Inflammatory macrophage treated with lipopolysaccharide for 4 hours (primary cell): ENCODE data around the gene HBD.
A peak's percentile ranks its signal among the peaks of the same experiment; 100 is the strongest.
"Not testable (repeated sequence)": the region's sequence is repeated elsewhere in the genome, so short reads cannot be mapped to it uniquely, and the experiment has no call there.

ENCODE experiments used
- DNase-seq: peaks from one replicate; pipeline ENCODE4 v3.0.0-alpha.2; 2020

The HBD gene

DNA sequence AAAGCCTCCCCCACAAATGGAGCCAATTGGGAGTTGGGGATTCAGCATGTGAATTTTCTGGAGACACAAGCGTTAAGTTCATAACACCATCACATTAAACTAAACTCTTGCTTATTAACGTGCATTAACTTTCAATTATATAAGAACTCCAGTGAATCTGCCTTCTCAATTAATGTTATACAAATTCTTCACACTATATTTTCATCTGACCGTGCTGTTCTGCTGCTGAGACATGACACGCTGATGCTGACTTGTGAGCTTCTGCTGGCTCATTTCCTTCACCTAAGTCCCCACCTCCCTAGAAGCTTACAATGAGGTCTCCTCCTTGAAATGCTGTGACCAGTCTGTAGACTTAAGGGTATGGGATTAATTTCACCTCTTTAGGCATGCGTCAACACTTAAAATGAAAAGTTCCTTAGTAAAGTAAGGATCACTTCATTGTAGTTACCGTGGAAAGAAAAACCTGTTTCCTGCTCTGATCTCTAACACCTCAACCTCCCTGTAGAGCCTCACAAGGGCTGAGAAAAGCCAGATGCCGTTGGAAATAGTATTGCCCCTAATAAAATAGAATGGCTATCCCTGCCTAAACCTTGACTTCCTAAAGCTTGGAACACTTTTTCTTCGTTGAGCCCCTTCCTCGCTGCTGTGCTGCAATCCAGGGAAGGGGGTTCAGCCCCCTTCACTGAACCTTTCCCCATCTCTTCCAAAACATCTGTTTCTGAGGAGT is 18.1 kb upstream of the HBD start:
- DNase-seq = no peak

DNA sequence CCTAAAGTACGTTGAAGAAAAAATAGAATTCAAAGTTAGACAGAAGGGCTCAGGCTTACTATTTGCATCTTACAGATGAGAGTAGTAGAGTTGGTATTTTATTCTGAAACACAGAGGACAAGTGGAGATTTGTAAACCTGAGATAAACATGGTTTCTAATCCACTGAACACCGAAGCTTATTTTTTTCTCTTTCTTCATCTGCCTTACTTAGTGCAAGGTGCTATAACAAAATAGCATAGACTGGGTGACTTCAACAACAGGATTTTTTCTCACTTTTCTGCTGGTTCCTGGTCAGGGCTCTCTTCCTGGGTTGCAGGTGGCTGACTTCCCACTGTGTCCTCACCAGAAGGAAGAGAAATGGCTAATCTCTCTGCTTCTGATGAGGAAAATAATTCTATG is 17.5 kb upstream of the HBD start:
- DNase-seq = no peak

DNA sequence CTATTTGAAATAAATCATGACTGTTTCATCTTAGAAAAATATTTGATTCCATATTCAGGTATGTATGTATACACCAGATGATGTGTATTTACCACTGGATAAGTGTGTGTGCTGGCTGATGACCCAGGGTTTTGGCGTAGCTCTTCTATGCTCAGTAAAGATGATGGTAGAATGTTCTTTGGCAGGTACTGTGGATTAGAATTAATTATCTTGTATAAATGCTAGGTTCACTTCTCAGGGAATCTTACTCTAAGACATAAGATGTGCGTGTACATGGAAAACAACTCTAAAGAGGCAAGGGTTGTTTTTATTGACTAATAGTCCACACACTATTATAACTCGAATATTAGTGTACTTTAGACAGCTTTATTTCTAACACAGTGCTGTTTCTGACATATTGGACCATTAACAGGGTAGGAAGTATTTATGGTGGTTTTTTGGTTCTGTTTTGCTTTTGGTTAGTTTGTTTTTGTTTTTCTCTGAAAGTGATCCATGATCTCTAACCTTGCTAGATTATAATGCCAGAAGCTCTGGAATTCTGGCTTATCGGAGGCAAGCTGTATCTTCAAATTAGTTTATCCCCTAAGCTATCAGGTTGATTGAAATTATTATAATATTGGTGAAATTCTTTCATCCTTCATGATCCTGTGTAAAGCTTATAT is 16.4 kb upstream of the HBD start:
- DNase-seq = no peak

DNA sequence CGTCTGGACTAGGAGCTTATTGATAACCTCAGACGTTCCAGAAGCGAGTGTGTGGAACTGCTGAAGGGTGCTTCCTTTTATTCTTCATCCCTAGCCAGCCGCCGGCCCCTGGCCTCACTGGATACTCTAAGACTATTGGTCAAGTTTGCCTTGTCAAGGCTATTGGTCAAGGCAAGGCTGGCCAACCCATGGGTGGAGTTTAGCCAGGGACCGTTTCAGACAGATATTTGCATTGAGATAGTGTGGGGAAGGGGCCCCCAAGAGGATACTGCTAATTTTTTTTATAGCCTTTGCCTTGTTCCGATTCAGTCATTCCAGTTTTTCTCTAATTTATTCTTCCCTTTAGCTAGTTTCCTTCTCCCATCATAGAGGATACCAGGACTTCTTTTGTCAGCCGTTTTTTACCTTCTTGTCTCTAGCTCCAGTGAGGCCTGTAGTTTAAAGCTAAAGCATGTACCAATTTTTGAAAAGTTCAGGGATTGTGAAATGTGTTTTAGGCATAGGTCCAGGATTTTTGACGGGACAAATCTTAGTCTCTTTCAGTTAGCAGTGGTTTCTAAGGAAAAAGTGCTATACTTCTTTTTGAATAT is 15.6 kb upstream of the HBD start, which contains the start of gene HBG1:
Gene HBG1 (minus strand): TSS at position 51 of the 590 bp plus-strand sequence. CDS start 53 bp downstream, outside the sequence.
- DNase-seq = not testable (repeated sequence)

DNA sequence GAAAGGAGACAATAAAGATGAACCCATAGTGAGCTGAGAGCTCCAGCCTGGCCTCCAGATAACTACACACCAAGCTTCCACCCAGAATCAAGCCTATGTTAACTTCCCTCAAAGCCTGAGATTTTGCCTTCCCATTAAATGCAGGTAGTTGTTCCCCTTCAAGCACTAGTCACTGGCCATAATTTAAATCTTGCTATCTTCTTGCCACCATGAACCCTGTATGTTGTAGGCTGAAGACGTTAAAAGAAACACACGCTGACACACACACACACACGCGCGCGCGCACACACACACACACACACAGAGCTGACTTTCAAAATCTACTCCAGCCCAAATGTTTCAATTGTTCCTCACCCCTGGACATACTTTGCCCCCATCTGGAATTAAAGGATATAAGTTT is 14.2 kb upstream of the HBD start:
- not testable (repeated sequence) for DNase-seq

DNA sequence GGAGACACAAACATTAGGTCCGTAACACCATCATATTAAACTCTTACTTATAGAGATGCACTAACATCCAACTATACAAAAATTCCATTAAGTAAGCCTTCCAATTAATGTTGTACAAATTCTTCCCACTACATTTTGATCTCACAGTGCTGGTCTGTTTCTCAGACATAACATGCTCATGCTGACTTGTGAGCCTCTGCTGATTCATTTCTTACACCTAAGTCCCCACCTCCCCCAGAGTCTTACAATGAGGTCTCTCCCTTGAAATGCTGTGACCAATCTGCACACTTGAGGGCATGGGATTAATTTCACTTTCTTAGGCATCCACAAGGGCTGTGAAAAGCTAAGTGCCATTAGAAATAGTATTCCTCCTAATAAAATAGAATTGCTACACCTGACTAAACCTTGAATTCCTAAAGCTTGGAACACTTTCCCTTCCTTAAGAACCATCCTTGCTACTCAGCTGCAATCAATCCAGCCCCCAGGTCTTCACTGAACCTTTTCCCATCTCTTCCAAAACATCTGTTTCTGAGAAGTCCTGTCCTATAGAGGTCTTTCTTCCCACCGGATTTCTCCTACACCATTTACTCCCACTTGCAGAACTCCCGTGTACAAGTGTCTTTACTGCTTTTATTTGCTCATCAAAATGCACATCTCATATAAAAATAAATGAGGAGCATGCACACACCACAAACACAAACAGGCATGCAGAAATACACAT is 13.3 kb upstream of the HBD start:
- DNase-seq = no peak

DNA sequence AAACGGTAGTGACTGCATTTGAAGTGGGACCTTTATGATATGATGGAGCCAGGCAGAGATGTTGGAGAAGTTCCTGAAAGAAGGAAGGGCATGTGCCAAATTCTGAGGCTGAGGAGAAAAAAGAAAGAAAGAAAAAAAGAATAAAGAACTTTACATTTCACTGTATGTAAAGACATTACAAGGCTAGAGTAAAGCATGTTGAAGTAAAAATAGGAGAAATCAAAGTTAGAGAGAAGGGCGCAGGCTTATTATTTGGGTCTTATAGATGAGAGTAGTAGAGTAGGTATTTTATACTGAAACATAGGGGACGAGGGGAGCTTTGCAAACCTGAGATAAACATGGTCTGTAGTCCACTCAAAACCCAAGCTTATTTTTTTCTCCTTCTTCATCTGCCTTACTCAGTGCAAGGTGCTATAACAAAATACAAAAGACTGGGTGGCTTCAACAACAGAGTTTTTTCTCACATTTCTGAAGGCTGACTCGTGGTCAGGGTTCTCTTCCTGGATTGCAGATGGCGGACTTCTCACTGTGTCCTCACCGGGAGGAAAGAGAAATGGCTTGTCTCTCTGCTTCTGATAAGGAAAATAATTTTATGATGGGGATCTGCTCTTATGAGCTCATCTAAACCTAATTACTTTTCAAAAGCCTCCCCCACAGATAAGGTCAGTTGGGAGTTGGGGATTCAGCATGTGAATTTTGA is 12.6 kb upstream of the HBD start:
- no peak for DNase-seq

DNA sequence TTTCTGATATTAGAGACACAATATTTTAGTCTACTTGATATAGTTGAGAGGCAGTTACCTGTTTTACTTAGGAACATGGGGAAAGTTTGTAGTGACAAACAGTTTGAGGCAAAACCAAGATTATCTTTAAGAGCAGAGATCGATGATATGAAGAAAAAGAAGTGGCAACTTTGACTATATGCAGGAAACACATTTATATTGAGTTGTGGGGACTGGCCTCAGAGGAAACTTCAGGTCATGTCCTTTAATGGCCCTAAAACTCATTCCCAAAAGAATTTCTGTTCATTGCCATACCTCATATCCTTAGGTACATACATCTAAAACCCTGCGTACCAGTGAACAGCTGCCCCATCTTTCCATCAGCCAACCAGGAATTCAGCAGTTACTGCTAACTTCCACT is 10.9 kb upstream of the HBD start:
- no peak for DNase-seq

DNA sequence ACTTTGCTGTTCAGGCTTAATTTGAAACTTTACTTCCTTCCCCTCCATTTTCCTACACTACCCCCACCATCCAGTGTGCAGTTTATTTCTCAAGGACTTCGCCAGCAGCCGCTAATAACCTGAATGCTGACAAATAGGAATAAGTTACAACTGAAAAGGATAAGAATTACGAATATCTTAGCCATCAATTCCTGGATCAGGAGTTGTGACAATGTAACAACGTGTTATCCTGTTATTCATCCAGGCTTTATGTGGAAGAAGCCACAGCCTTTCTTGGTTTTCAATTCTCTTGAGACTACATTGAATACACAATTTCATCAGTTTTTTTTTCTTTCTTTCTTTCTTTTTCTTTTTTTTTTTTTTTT is 9.5 kb upstream of the HBD start:
- no peak for DNase-seq

DNA sequence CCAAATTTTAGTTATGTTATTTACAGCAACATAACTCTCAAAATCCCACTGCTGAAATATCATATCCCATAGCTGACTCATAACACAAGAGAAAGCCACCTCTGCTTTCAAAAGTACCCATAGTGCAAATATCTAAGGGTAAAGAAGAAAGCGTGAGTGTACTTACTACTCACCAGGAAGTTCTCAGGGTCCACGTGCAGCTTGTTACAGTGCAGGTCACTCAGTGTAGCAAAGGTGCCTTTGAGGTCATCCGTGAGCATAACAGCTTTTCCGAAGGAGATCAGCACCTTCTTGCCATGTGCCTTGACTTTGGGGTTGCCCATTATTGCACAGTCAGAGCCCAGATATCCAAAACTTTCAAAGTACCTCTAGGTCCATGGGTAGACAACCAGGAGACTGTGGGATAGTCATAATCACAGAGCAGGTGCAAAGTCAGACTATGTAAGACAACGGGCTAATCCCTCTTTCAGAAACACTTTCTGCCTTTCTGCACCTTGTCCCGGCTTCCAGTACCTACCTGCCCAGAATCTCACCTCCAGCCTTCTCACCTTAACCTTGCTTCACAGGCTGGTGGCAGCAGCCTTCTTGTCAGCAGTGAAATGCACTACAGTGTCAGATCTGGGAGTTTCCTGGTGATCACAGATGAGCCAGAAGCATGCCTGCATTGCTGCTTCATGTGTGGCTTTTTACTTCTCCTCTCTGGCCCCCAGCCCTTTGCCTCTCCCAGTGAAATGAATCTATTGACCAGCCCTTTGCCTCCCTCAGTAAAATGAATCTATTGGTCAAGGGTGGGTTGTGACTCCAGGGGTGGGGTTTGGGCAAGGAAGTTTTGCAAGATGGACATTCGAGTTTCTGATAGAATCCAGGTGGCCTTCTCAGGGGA is 8.9 kb upstream of the HBD start:
- DNase-seq = no peak

DNA sequence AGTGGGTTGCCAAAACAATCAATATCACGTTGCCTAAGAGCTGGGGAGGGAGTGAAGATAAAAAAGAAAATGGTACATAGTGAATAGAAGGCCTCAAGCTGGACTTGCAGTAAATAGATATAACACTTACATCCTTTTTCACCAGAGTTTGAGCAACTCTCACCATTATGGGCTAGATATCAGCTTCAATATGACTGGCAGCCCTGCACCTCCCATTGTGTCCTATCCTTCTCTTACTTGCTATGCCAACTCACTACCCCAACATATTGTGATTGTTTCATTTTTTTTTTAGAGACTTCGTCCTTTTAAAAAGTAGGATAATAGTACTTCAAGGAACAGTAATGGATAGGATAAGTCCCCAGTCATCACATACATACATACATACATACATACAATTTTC is 7.9 kb upstream of the HBD start:
- no peak for DNase-seq

DNA sequence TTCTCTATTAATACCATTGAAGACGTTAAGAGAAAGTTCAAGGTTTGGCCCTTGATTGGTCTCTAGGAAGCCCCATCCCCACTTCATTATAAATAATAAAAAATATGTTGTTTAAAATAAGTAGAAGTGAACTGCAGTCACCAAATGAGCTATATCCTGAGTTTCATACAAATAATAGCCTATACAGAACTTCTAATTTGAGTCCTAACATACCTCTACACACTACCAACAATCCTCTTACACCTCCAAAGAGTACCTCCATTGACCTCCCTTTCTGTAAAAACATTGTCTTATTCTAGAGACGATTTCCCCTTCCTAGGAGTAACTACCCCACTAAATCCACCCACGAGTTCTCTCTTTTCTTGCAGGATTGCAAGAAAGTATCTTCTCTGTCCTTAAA is 7.2 kb upstream of the HBD start:
- DNase-seq = no peak

DNA sequence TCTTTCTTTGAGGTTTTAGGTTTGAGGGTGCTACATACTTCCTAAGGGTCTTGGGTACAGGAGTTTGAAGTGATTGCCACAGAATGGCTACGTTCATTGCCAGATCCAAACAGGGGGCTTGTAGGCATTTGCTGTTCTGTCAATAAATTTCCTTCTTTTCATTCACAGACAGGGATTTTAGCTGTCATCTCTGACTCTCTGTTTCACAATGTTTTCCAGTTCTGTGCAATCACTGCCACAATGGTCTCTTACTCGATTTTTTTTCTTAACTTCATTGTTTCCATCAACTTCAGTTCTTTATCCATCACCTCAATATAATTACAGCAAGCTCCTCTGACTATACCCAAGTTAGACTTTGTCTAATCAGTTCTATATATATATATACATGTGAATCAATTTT is 6.2 kb upstream of the HBD start:
- no peak for DNase-seq

DNA sequence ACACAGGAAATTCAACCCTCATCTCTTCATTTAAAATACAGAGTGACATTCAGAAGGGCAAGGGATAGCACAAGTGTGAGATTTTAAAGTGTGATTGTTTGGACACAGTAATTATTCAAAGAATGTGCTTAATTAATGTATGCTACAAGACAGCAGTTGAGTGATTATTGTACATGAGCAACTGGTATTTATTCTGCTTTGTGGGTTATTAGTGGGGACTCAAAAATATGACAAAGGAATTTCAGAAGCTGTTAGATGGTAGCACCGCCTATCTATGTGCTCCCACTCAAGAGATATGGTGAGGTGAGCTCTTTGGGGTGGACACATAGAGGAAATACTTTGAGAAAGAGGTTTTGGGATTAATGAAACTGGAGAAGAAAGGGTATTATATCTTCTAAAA is 5.8 kb upstream of the HBD start:
- DNase-seq = no peak

DNA sequence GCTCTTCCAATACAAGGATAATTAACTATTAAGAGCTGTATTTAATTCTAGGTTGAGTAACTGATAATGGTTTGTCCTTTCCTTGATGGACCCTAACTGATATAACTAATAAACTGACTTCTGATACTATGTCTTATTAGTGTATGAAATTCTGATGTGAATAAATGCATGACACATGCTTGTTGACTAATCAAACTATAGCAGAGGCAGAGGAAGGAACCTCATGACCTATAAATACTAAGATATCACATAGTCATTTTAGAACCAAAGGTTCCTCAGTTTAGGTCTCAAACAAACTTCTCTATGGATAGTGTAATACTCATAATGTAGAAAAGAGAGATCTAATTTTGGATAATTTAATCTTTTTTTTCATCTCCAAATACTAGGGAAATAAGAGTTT is 4.8 kb upstream of the HBD start:
- DNase-seq = peak; percentile 47

DNA sequence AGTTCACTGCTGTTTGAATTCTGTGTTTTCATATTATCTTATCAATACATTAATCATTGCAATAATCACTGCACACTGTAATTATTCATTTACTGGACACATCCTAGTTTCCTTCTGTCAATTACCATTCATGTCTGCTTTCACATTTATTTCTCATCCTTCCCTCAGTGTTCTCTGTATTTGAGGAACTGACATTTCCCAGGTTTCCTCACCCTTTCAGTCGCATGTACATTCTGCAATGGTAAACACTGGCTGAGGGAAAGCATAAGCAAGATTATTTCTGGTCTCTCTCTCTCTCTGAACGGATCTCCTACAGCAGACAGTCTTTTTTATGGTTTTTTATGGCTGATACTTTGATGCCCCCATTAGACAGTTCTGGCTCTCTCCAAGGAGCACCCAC is 4.2 kb upstream of the HBD start:
- DNase-seq = peak; percentile 66

DNA sequence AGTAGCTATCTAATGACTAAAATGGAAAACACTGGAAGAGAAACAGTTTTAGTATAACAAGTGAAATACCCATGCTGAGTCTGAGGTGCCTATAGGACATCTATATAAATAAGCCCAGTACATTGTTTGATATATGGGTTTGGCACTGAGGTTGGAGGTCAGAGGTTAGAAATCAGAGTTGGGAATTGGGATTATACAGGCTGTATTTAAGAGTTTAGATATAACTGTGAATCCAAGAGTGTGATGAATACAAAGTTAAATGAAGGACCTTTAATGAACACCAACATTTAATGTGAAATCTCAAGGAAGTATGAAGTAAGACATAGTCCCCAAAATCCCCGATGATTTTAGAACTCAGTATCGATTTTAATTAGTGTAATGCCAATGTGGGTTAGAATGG is 3.1 kb upstream of the HBD start:
- no peak for DNase-seq

DNA sequence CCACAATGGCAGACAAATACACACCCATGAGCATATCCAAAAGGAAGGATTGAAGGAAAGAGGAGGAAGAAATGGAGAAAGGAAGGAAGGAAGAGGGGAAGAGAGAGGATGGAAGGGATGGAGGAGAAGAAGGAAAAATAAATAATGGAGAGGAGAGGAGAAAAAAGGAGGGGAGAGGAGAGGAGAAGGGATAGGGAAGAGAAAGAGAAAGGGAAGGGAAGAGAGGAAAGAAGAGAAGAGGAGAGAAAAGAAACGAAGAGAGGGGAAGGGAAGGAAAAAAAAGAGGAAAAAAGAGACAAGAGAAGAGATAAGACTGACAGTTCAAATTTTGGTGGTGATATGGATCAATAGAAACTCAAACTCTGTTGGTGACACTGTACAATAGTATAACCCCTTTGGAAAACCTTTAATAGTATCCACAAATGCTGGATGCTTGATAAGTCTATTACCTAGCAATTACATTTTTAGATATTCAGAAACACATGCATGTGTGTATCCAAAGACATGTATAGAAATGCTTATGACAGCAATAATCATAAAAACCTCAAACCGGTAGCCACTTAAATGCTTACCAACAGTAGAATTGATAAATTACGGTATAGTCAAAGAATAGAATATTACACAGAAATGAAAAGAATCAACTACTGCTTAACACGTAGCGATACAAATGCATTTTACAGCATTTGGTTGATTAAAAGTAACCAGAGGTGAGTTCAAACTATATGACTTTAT is 1.2 kb upstream of the HBD start:
- no peak for DNase-seq

DNA sequence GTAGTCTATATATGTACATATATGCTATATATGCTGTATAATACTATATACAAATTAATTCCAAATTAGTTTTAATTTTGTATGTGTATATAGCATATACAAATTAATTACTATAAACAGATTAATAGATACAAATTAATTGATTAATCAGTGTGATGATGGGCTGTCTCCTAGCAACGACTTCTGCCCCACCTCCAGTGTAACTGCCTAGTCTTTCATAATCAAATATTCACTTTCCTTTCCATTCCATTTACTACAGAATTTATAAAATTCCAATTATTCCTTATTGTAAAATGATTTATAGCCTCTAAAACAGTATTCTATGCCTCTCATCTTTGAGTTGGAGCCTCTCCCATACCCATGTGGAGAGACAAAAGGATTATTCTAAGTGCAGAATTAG is 976 bp downstream of the HBD start:
- no peak for DNase-seq

DNA sequence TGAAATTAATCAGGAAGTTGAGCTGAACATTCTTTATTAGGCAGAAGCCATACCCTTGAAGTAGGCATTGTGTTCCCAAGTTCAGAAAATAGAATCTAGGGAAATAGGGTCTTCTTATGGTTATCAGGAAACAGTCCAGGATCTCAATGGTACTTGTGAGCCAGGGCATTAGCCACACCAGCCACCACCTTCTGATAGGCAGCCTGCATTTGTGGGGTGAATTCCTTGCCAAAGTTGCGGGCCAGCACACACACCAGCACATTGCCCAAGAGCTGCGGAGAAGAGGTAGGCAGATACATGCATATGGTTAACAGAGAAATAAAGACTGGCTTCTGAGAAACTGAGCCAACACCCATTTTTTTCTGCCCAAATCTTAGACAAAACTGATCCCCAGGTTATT is 1.5 kb downstream of the HBD start:
- no peak for DNase-seq

DNA sequence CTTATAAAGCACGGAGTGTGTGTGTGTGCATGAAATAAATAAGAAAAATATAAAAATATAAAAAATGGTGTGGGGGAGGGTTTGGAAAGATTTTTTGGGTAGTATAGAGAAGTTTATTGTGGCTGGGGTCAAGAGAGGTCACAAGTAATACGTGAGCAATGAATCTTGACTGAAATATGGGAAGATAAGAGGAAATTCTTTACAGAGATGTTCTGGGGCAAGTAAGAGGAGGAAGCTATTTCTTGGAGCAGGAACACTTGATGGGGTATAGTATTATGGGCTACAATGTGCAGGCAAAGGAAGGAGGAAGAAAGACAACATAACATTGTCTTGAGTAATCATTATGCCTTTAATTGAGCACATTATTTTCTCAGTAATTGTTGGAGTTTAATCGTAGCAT is 2.1 kb downstream of the HBD start:
- DNase-seq = no peak
